Measurements from ENCODE around the gene TMEM151B.

Gene TMEM151B

GRCh38 chr6:44257025-44257752, 13.1 kb upstream of the TMEM151B start, which contains the start of gene SLC35B2:
Gene SLC35B2 (minus strand): TSS chr6:44257528. CDS start chr6:44257410, 118 bp downstream.
- Histone ChIP-seq H3K9me3 (replicated peaks in 1 of 11) (no peaks in the 10 kb centered on the region), H4K20me1 (peaks cover 60 to 94% (median 86%) of the 10 kb centered on the region in 11 experiments), H3K9ac (peak within 1 kb of the TSS; percentile 86 to 94 (median 90)), H3K27me3 (no peaks in the 10 kb centered on the region), H3K4me1 (peaks cover 65 to 92% (median 86%) of the 10 kb centered on the region in 10 experiments), H3K4me2 (peak within 1 kb of the TSS; percentile 92 to 99 (median 97)), H3K27ac (peak within 1 kb of the TSS; percentile 75 to 93 (median 90)), H3K4me3 (peak within 1 kb of the TSS; percentile 77 to 91 (median 88)), H3K36me3 (peaks cover 69 to 83% (median 74%) of the 10 kb centered on the region in 11 experiments)
- no peak for TF ChIP-seq Cebpa-rat (IDR thresholded peaks at IDR 0.05)

- Histone ChIP-seq H3K27me3 (no peaks in the 10 kb centered on the region), H3K27ac (peak overlapping the region; percentile 75 to 93 (median 90)), H3K36me3 (peaks cover 62 to 83% (median 72%) of the 10 kb centered on the region in 11 experiments), H3K9ac (peak overlapping the region; percentile 86 to 94 (median 90)), H3K4me3 (peak overlapping the region; percentile 77 to 91 (median 88)), H4K20me1 (peaks cover 54 to 94% (median 86%) of the 10 kb centered on the region in 11 experiments), H3K4me1 (peaks cover 72 to 92% (median 86%) of the 10 kb centered on the region in 10 experiments), H3K9me3 (replicated peaks in 1 of 11) (no peaks in the 10 kb centered on the region), H3K4me2 (peak overlapping the region; percentile 92 to 99 (median 97))
- TF ChIP-seq Cebpa-rat (IDR thresholded peaks at IDR 0.05) = no peak
Measured at GRCh38 chr6:44257753-44258324, 12.4 kb upstream of the TMEM151B start.

DNA sequence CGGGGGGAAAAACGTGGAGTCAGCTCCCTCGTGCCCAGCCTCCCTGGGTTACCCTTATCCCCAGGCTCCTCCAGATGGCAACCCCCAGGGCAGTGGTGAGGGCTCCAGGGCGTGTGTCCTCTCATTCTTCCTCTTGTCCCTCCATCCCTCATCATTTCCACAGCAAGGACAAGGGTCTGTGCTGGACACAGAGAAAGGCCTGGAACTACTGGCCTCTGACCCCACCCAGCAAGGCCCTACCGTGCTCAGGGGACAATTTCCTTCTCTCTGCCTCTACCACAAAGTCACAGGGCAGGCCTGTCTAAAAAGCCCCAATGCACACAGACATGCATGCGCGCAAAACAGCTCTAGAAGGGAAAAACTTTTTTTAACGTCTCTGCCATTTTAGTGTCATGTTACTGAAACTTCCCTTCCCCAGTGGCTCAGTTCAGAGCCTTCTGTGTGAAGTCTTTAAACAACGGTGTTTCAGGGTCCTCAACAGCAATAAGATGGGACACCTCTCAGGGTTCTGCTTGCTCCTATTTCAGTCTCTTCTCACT, 11.9 kb upstream of the TMEM151B start:
- Histone ChIP-seq H3K4me1 (peaks cover 77 to 91% (median 86%) of the 10 kb centered on the region in 10 experiments), H3K9me3 (replicated peaks in 1 of 11) (no peaks in the 10 kb centered on the region), H3K4me2 (peak overlapping the region; percentile 92 to 99 (median 97)), H3K27me3 (no peaks in the 10 kb centered on the region), H3K36me3 (peaks cover 57 to 77% (median 67%) of the 10 kb centered on the region in 11 experiments), H4K20me1 (peaks cover 48 to 94% (median 85%) of the 10 kb centered on the region in 11 experiments), H3K9ac (peak overlapping the region; percentile 86 to 94 (median 90); a peak in 19 of 22 replicates), H3K4me3 (peak overlapping the region in 4 of 10 experiments; percentile 3 to 91 (median 82); a peak in 4 of 20 replicates), H3K27ac (peak overlapping the region in 10 of 11 experiments; percentile 86 to 93 (median 90); a peak in 18 of 22 replicates)
- TF ChIP-seq Cebpa-rat (IDR thresholded peaks at IDR 0.05) = no peak

DNA sequence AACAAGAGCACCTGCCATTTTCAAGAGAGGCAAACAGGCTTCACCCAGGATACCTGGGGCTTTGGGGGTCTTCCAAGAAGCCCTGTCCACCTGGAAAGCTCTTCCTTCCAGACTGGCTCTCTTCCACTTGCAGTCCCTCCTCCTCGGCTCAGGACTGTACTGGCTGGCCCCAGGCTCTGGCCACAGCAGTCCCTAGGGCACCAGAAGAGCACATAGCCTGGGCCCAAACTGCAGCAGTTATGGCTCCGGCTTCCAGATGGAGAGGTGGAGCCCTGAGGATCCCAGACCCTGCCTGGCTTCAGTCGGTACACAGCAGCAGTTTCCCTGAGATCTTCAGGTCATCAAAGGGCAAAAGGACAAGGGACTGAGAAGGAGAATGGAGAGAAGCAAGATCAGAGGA, 11.3 kb upstream of the TMEM151B start:
- H3K27me3 ChIP-seq = no peaks in the 10 kb centered on the region
- peaks cover 79 to 88% (median 83%) of the 10 kb centered on the region in 10 experiments for H3K4me1 ChIP-seq
- peak overlapping the region in 6 of 11 experiments; percentile 9 to 93 (median 89); a peak in 9 of 22 replicates for H3K27ac ChIP-seq
- peaks cover 51 to 72% (median 62%) of the 10 kb centered on the region in 11 experiments for H3K36me3 ChIP-seq
- H3K4me2 ChIP-seq = peak overlapping the region in 6 of 11 experiments; percentile 97 to 99 (median 98); a peak in 11 of 22 replicates
- TF ChIP-seq Cebpa-rat (IDR thresholded peaks at IDR 0.05) = no peak
- H3K4me3 ChIP-seq = peak overlapping the region in 1 of 10 experiments; percentile 3; a peak in 2 of 20 replicates
- H3K9ac ChIP-seq = peak overlapping the region in 6 of 11 experiments; percentile 25 to 91 (median 46); a peak in 7 of 22 replicates
- no peaks in the 10 kb centered on the region for H3K9me3 ChIP-seq (replicated peaks in 1 of 11)
- peaks cover 43 to 93% (median 85%) of the 10 kb centered on the region in 11 experiments for H4K20me1 ChIP-seq

- 0 out of 22 replicates have a peak overlapping the region, but pooled peaks of 1 of the 11 experiments have one; percentile 9 for H3K27ac ChIP-seq
- H3K4me3 ChIP-seq = no peak overlapping the region; a peak in 1 of 20 replicates
- no peaks in the 10 kb centered on the region for H3K9me3 ChIP-seq (replicated peaks in 1 of 11)
- no peaks in the 10 kb centered on the region for H3K27me3 ChIP-seq
- no peak for TF ChIP-seq Cebpa-rat (IDR thresholded peaks at IDR 0.05)
- H3K4me2 ChIP-seq = peak overlapping the region in 7 of 11 experiments; percentile 0 to 100 (median 99); a peak in 7 of 22 replicates
- H4K20me1 ChIP-seq = peaks cover 32 to 86% (median 77%) of the 10 kb centered on the region in 11 experiments; a peak in 21 of 22 replicates
- H3K36me3 ChIP-seq = peaks cover 41 to 61% (median 51%) of the 10 kb centered on the region in 11 experiments
- H3K4me1 ChIP-seq = peaks cover 71 to 79% (median 76%) of the 10 kb centered on the region in 10 experiments
- H3K9ac ChIP-seq = peak overlapping the region in 4 of 11 experiments; percentile 9 to 91 (median 12); a peak in 2 of 22 replicates
Measured at GRCh38 chr6:44260011-44260410, 10.2 kb upstream of the TMEM151B start.

DNA sequence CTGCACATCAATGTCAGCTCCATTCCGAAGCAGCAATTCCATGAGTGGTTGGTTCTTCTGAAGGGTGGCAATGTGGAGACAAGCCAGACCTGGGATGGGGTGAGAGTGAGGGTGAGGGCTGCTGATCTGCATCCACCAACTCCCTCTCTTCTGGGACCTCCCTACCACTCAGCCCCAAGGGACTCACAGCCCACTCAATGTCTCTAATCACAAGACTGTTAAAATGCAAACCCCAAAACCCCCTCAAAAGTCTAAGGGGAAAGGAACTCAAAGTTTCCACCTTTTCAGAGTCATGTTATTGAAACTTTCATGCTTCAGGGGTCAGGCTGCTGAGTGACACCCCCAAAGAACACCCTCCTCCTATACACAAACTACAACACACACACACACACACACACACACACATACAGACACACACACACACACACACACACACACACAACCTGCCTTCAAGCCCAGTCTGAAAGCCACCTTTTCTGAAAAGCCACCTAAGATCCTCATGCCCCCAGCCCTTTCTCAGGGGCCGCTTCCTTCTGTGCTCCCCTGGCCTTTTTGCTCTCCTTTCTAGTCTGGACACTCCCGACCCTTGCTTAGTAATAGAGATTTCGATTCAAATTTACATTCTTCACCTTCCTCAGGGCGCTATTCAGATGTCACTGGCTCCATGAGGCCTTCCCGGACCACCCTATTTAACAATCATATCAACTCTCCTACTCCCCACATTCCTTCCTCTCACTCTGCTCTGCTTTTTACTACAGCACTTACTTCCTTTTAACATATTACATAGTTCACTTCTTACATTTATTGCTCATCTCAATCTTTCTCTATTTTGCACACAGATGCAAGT, 9.6 kb upstream of the TMEM151B start:
- TF ChIP-seq Cebpa-rat (IDR thresholded peaks at IDR 0.05) = no peak
- 0 out of 22 replicates have a peak overlapping the region, but pooled peaks of 1 of the 11 experiments have one; percentile 9 for H3K27ac ChIP-seq
- H3K27me3 ChIP-seq = no peaks in the 10 kb centered on the region
- H3K4me3 ChIP-seq = peak overlapping the region in 1 of 10 experiments; percentile 96; a peak in 1 of 20 replicates
- H4K20me1 ChIP-seq = peaks cover 26 to 80% (median 71%) of the 10 kb centered on the region in 11 experiments; a peak in 21 of 22 replicates
- H3K4me1 ChIP-seq = peaks cover 66 to 74% (median 71%) of the 10 kb centered on the region in 10 experiments
- no peaks in the 10 kb centered on the region for H3K9me3 ChIP-seq (replicated peaks in 1 of 11)
- H3K9ac ChIP-seq = peak overlapping the region in 9 of 11 experiments; percentile 10 to 91 (median 28); a peak in 10 of 22 replicates
- H3K4me2 ChIP-seq = peak overlapping the region; percentile 8 to 100 (median 99); a peak in 15 of 22 replicates
- peaks cover 37 to 54% (median 46%) of the 10 kb centered on the region in 11 experiments for H3K36me3 ChIP-seq

- Histone ChIP-seq H3K9ac (peak overlapping the region; percentile 16 to 95 (median 91); a peak in 11 of 22 replicates), H3K4me2 (peak overlapping the region; percentile 95 to 100 (median 99); a peak in 20 of 22 replicates), H3K4me3 (peak overlapping the region in 5 of 10 experiments; percentile 72 to 96 (median 94); a peak in 9 of 20 replicates), H3K36me3 (peaks cover 37 to 54% (median 46%) of the 10 kb centered on the region in 11 experiments), H3K4me1 (peaks cover 62 to 73% (median 69%) of the 10 kb centered on the region in 10 experiments), H3K27me3 (no peaks in the 10 kb centered on the region), H4K20me1 (peaks cover 19 to 70% (median 62%) of the 10 kb centered on the region in 11 experiments; a peak in 21 of 22 replicates), H3K27ac (peak overlapping the region in 5 of 11 experiments; percentile 11 to 94 (median 90); a peak in 3 of 22 replicates), H3K9me3 (replicated peaks in 1 of 11) (no peaks in the 10 kb centered on the region)
- TF ChIP-seq Cebpa-rat (IDR thresholded peaks at IDR 0.05) = no peak
Measured at GRCh38 chr6:44261581-44261980, 8.7 kb upstream of the TMEM151B start.

All from BLaER1 treated with 17β-estradiol and CSF1 and Interleukin-3, amounts not matched to agents 10 nM and 100 nM (cell line).